NCI-H1694 (cell line): ENCODE data around the gene COL1A1.

ENCODE experiments used
- DNase-seq: peaks from one replicate; lab custom pipeline; 2025; lab: John Stamatoyannopoulos, UW

The COL1A1 gene

GRCh38 chr17:50141026-50141744 lies 60.2 kb downstream of the COL1A1 start:
- no peak for DNase-seq

- peak; percentile 45 for DNase-seq
Measured at GRCh38 chr17:50139950-50140885, 61.2 kb downstream of the COL1A1 start.

- DNase-seq: no peak
Measured at GRCh38 chr17:50139185-50139783, 62.1 kb downstream of the COL1A1 start.

- DNase-seq: no peak
Measured at GRCh38 chr17:50137042-50137441, 64.4 kb downstream of the COL1A1 start.

GRCh38 chr17:50136096-50136687 lies 65.2 kb downstream of the COL1A1 start:
- DNase-seq: no peak

GRCh38 chr17:50135316-50136095 lies 65.9 kb downstream of the COL1A1 start:
- DNase-seq: no peak

GRCh38 chr17:50134206-50135110 lies 67.0 kb downstream of the COL1A1 start:
- DNase-seq: no peak

GRCh38 chr17:50133769-50134099 lies 67.7 kb downstream of the COL1A1 start:
- no peak for DNase-seq
